Keratinocyte (primary cell): Measurements from ENCODE around the gene LRGUK.
A peak's percentile ranks its signal among the peaks of the same experiment; 100 is the strongest.

ENCODE experiments used
- CTCF ChIP-seq, 3 experiments: IDR thresholded peaks in 1 of 3; conservative IDR thresholded peaks in 1 of 3; optimal IDR thresholded peaks in 1 of 3; 2 replicates in 2 of 3; 3 replicates in 1 of 3; pipeline versions ENCODE3 to v1.5.1; 2011; ENCODE audit warnings: low read length in 3 of 3, mild to moderate bottlenecking in 3 of 3, moderate library complexity in 2 of 3, control low read depth in 1 of 3, inconsistent platforms in 1 of 3; ENCODE audit not compliant: insufficient read depth in 2 of 3; ENCODE audit errors: extremely low read depth in 1 of 3
- EZH2 ChIP-seq: IDR thresholded peaks from one replicate; pipeline ENCODE4 v1.6.1; 2012; ENCODE audit warnings: inconsistent platforms, mild to moderate bottlenecking, low read length, moderate library complexity

GRCh38 chr7:134255814-134256213 lies 128.7 kb downstream of the LRGUK start:
- peak in 1 of 3 experiments; percentile 41 for TF ChIP-seq CTCF (optimal IDR thresholded peaks at IDR 0.05 in 1 of 3, IDR thresholded peaks at IDR 0.05 in 1 of 3, conservative IDR thresholded peaks at IDR 0.05 in 1 of 3; ENCODE audit: extremely low read depth in 1 of 3, insufficient read depth in 2 of 3, low read length in 3 of 3)
- no peak for TF ChIP-seq EZH2
